K562 (cell line): ENCODE data around the gene FMNL1. TPM values are rescaled to one million over a fixed set of nuclear protein-coding genes. Genes with fewer than 3 reads are reported as not detected.

ENCODE experiments used
- ASH1L ChIP-seq: fragments of 450-650 bp; IDR thresholded peaks from 2 replicates; pipeline ENCODE4 v1.6.1; 2018; ENCODE audit warnings: borderline replicate concordance, mild to moderate bottlenecking, low read depth; ENCODE audit not compliant: partially characterized antibody
- DIDO1 ChIP-seq: fragments of 450-650 bp; IDR thresholded peaks from 2 replicates; pipeline ENCODE4 v1.6.1; 2016; ENCODE audit warnings: low read depth, missing biosample characterization, missing genetic modification characterization
- EZH2 ChIP-seq: IDR thresholded peaks from 2 replicates; pipeline ENCODE4 v1.6.1; 2012; ENCODE audit warnings: low read depth, mild to moderate bottlenecking, inconsistent platforms, low read length, borderline replicate concordance
- FOXA1 ChIP-seq: fragments of 450-650 bp; IDR thresholded peaks from 2 replicates; pipeline ENCODE4 v1.6.1; 2016; ENCODE audit warnings: mild to moderate bottlenecking, borderline replicate concordance
- HLTF ChIP-seq: fragments of 450-650 bp; IDR thresholded peaks from 2 replicates; pipeline ENCODE4 v1.6.1; 2016
- IFI16 ChIP-seq: fragments of 250-450 bp; sonication (Bioruptor Pico); IDR thresholded peaks from 2 replicates; pipeline ENCODE4 v2.1.2; 2022; ENCODE audit warnings: mild to moderate bottlenecking, inconsistent platforms
- KAT7 ChIP-seq: sonication (generic); formaldehyde crosslinking; IDR thresholded peaks from 2 replicates; pipeline ENCODE4 v1.8.0; 2022; ENCODE audit warnings: missing genetic modification reagents, mild to moderate bottlenecking, borderline replicate concordance
- MBD2 ChIP-seq: sonication (generic); IDR thresholded peaks from 2 replicates; pipeline ENCODE4 v1.6.1; 2016; ENCODE audit warnings: low read depth, borderline replicate concordance
- SIN3A ChIP-seq, 2 experiments: fragments of 150-350 bp in 1 of 2; IDR thresholded peaks; 2 replicates each; pipeline ENCODE4 v1.6.1; 2011 to 2016; ENCODE audit warnings: borderline replicate concordance in 2 of 2, low read depth in 2 of 2, low read length in 2 of 2, mild to moderate bottlenecking in 2 of 2, moderate library complexity in 2 of 2; ENCODE audit not compliant: control insufficient read depth in 1 of 2
- SP2 ChIP-seq: IDR thresholded peaks from 2 replicates; pipeline ENCODE4 v1.6.1; 2011; ENCODE audit warnings: mild to moderate bottlenecking, low read depth, low read length, moderate library complexity; ENCODE audit not compliant: poor library complexity, severe bottlenecking; ENCODE audit errors: extremely low read depth
- SRF ChIP-seq, 2 experiments: fragments of 250-450, 450-650 bp in 1 of 2; sonication (Bioruptor Pico) in 1 of 2; sonication (generic) in 1 of 2; formaldehyde crosslinking; IDR thresholded peaks; 2 replicates each; pipeline versions ENCODE4 v1.5.0 to v1.5.1; 2020 to 2022; ENCODE audit warnings: mild to moderate bottlenecking in 1 of 2, missing genetic modification reagents in 1 of 2
- TARDBP ChIP-seq: fragments of 450-650 bp; IDR thresholded peaks from 2 replicates; pipeline ENCODE4 v1.6.1; 2016
- ZBED1 ChIP-seq: IDR thresholded peaks from 2 replicates; pipeline ENCODE4 v1.6.1; 2014
- polyA plus RNA-seq, 8 experiments: library from polyadenylated mRNA; depleted of rRNA in 4 of 8; stranded (reverse) in 5 of 8; unstranded in 3 of 8; fragments of >200 nt; fragmentation: Nextera tagmentation in 2 of 8; fragmentation: Illumina TruSeq in 1 of 8; extraction: Ambion mirVana in 2 of 8; extraction: Trizol in 1 of 8; gene quantifications; 2 replicates each; pipeline versions ENCODE4 v1.2.1 to v1.2.3, GENCODE V29; 2011 to 2014; ENCODE audit warnings: inconsistent platforms in 1 of 8, missing spikeins in 1 of 8
- total RNA-seq, 7 experiments: library from RNA; depleted of rRNA in 6 of 7; stranded (reverse); fragments of >200 nt in 6 of 7; fragmentation: Illumina TruSeq in 2 of 7; extraction: Trizol in 2 of 7; gene quantifications; 2 replicates each; pipeline versions ENCODE4 v1.2.1 to v1.2.3, GENCODE V29; 2011 to 2021; ENCODE audit warnings: low replicate concordance in 1 of 7
- TF ChIP-seq, protein P1 (sequence below), 3 experiments: fragments of 200-800 bp in 1 of 3; fragments of 250-450 bp in 1 of 3; fragments of 450-650 bp in 1 of 3; sonication (Bioruptor Pico) in 1 of 3; sonication (Bioruptor generic) in 1 of 3; formaldehyde crosslinking in 1 of 3; IDR thresholded peaks; 2 replicates each; pipeline versions ENCODE4 v1.6.1 to v1.8.0; 2016 to 2022; ENCODE audit warnings: mild to moderate bottlenecking in 2 of 3, missing genetic modification characterization in 2 of 3, missing compliant biosample characterization in 1 of 3, moderate library complexity in 1 of 3
- TF ChIP-seq, protein P2 (sequence below): fragments of 250-450 bp; sonication (Bioruptor Pico); IDR thresholded peaks from 2 replicates; pipeline ENCODE4 v1.8.0; 2022; ENCODE audit warnings: moderate library complexity, mild to moderate bottlenecking, inconsistent platforms
- TF ChIP-seq, protein P3 (sequence below): fragments of 250-450 bp; sonication (Bioruptor Pico); IDR thresholded peaks from 2 replicates; pipeline ENCODE4 v1.4.0; 2020
- TF ChIP-seq, protein P4 (sequence below): fragments of 250-450 bp; sonication (Bioruptor Pico); IDR thresholded peaks from 2 replicates; pipeline ENCODE4 v1.9.0; 2021; ENCODE audit warnings: mild to moderate bottlenecking

FMNL1 gene
- total and polyA plus RNA-seq, 9 of the 15 experiments (the other 6 are each of a cell fraction or from before 2014, with no cell fraction given) = 0.70 to 36.6 (median 7.7) TPM

DNA sequence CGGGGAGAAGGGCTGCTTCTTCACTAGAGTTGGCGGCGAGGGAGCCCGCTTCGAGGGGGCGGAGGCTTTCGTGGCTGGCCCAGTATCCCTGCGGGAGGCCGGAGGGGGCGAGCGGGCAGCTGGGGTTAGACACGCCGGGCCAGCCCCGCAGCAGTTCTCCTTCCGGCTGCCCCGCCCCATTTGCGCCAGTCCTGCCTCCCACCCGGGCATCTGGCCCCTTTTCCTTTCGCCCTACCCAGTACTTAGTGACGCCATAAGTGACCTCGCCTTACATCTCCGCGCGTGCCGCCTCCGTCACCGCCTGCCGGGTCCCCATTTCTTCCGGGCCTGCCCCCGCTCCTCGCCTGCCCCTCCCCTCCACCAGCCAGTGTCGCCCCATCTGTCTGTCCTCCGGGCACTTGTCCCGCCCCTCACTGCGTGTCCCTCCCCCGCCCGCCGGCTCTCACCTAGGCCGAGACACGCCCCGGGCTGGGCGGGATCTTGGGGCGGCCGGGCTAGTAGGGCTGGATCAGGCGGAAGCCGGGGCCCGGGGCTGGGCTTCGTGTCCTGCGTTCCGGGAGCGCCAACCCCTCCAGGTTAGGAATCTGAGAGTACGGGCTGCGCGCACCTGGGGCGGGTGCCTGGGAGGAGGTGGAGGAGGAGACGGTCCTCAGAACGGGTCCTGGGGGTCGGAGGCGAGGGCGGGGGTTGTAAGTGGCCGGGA is 25.9 kb downstream of the FMNL1 start (continued):
- TF ChIP-seq TARDBP (peak; percentile 43; the same call in 1 of the 2 replicates), HLTF (no peak), ASH1L (no peak), EZH2 (no peak), ZBED1 (no peak), IFI16 (CRISPR knock-in tag) (no peak), MBD2 (no peak), SP2 (no peak), FOXA1 (no peak), SRF (CRISPR knock-in tag; IDR thresholded peaks at IDR 0.05) (peak in 1 of 2 experiments; percentile 9; a peak in 1 of 4 replicates), KAT7 (no peak), DIDO1 (tag) (no peak), SIN3A (IDR thresholded peaks at IDR 0.05; ENCODE audit: borderline replicate concordance in 2 of 2, control insufficient read depth in 1 of 2, low read depth in 2 of 2, low read length in 2 of 2) (peak in 1 of 2 experiments; percentile 86; a peak in 2 of 4 replicates)
- TF ChIP-seq, protein P1, sequence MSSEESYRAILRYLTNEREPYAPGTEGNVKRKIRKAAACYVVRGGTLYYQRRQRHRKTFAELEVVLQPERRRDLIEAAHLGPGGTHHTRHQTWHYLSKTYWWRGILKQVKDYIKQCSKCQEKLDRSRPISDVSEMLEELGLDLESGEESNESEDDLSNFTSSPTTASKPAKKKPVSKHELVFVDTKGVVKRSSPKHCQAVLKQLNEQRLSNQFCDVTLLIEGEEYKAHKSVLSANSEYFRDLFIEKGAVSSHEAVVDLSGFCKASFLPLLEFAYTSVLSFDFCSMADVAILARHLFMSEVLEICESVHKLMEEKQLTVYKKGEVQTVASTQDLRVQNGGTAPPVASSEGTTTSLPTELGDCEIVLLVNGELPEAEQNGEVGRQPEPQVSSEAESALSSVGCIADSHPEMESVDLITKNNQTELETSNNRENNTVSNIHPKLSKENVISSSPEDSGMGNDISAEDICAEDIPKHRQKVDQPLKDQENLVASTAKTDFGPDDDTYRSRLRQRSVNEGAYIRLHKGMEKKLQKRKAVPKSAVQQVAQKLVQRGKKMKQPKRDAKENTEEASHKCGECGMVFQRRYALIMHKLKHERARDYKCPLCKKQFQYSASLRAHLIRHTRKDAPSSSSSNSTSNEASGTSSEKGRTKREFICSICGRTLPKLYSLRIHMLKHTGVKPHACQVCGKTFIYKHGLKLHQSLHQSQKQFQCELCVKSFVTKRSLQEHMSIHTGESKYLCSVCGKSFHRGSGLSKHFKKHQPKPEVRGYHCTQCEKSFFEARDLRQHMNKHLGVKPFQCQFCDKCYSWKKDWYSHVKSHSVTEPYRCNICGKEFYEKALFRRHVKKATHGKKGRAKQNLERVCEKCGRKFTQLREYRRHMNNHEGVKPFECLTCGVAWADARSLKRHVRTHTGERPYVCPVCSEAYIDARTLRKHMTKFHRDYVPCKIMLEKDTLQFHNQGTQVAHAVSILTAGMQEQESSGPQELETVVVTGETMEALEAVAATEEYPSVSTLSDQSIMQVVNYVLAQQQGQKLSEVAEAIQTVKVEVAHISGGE (CRISPR knock-in tag; IDR thresholded peaks at IDR 0.05) = peak in 1 of 3 experiments; percentile 88; a peak in 2 of 6 replicates
- TF ChIP-seq, protein P2, sequence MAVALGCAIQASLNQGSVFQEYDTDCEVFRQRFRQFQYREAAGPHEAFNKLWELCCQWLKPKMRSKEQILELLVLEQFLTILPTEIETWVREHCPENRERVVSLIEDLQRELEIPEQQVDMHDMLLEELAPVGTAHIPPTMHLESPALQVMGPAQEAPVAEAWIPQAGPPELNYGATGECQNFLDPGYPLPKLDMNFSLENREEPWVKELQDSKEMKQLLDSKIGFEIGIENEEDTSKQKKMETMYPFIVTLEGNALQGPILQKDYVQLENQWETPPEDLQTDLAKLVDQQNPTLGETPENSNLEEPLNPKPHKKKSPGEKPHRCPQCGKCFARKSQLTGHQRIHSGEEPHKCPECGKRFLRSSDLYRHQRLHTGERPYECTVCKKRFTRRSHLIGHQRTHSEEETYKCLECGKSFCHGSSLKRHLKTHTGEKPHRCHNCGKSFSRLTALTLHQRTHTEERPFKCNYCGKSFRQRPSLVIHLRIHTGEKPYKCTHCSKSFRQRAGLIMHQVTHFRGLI (CRISPR knock-in tag) = no peak
- TF ChIP-seq, protein P3, sequence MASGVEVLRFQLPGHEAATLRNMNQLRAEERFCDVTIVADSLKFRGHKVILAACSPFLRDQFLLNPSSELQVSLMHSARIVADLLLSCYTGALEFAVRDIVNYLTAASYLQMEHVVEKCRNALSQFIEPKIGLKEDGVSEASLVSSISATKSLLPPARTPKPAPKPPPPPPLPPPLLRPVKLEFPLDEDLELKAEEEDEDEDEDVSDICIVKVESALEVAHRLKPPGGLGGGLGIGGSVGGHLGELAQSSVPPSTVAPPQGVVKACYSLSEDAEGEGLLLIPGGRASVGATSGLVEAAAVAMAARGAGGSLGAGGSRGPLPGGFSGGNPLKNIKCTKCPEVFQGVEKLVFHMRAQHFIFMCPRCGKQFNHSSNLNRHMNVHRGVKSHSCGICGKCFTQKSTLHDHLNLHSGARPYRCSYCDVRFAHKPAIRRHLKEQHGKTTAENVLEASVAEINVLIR (CRISPR knock-in tag) = peak; percentile 66; the same call in 1 of the 2 replicates
- TF ChIP-seq, protein P4, sequence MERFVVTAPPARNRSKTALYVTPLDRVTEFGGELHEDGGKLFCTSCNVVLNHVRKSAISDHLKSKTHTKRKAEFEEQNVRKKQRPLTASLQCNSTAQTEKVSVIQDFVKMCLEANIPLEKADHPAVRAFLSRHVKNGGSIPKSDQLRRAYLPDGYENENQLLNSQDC = no peak
